ENCODE measurements around the gene SERINC5. TPM values are rescaled to one million over a fixed set of nuclear protein-coding genes. Genes with fewer than 3 reads are reported as not detected.
"Not testable (repeated sequence)": the region's sequence is repeated elsewhere in the genome, so short reads cannot be mapped to it uniquely, and the experiment has no call there.

Gene SERINC5
- polyA plus RNA-seq, 4 donors: 26.2 to 58.1 (median 53.0) TPM

- DNase-seq (ENCODE audit: low read depth in 4 of 4, low spot score in 3 of 4): no peak
Measured at GRCh38 chr5:80114860-80115259, 141.0 kb downstream of the SERINC5 start.

GRCh38 chr5:80111376-80111990 lies 144.4 kb downstream of the SERINC5 start:
- not testable (repeated sequence) for DNase-seq (ENCODE audit: low read depth in 4 of 4, low spot score in 3 of 4)

- no peak for DNase-seq (ENCODE audit: low read depth in 4 of 4, low spot score in 3 of 4)
Measured at GRCh38 chr5:80109646-80110478, 146.0 kb downstream of the SERINC5 start.

- no peak for DNase-seq (ENCODE audit: low read depth in 4 of 4, low spot score in 3 of 4)
Measured at GRCh38 chr5:80106916-80107315, 148.9 kb downstream of the SERINC5 start.

GRCh38 chr5:80105698-80106439 lies 150.0 kb downstream of the SERINC5 start:
- no peak for DNase-seq (ENCODE audit: low read depth in 4 of 4, low spot score in 3 of 4)

- DNase-seq (ENCODE audit: low read depth in 4 of 4, low spot score in 3 of 4): no peak
Measured at GRCh38 chr5:80103371-80103770, 152.5 kb downstream of the SERINC5 start.

- no peak for DNase-seq (ENCODE audit: low read depth in 4 of 4, low spot score in 3 of 4)
Measured at GRCh38 chr5:80101993-80102392, 153.9 kb downstream of the SERINC5 start.

- DNase-seq (ENCODE audit: low read depth in 4 of 4, low spot score in 3 of 4): no peak
Measured at GRCh38 chr5:80097451-80097850, 158.4 kb downstream of the SERINC5 start.

- DNase-seq (ENCODE audit: low read depth in 4 of 4, low spot score in 3 of 4): no peak
Measured at GRCh38 chr5:80094236-80094738, 161.6 kb downstream of the SERINC5 start.

GRCh38 chr5:80093796-80094195 lies 162.1 kb downstream of the SERINC5 start:
- DNase-seq (ENCODE audit: low read depth in 4 of 4, low spot score in 3 of 4): no peak

- DNase-seq (ENCODE audit: low read depth in 4 of 4, low spot score in 3 of 4): no peak
Measured at GRCh38 chr5:80092486-80093107, 163.3 kb downstream of the SERINC5 start.

GRCh38 chr5:80091792-80092192 lies 164.1 kb downstream of the SERINC5 start:
- not testable (repeated sequence) for DNase-seq (ENCODE audit: low read depth in 4 of 4, low spot score in 3 of 4)

GRCh38 chr5:80090884-80091166 lies 165.0 kb downstream of the SERINC5 start:
- DNase-seq (ENCODE audit: low read depth in 4 of 4, low spot score in 3 of 4): no peak

- peak in 1 of 4 donors; percentile 37 for DNase-seq (ENCODE audit: low read depth in 4 of 4, low spot score in 3 of 4)
Measured at GRCh38 chr5:80083101-80083890, 172.6 kb downstream of the SERINC5 start.

GRCh38 chr5:80082731-80083100 lies 173.1 kb downstream of the SERINC5 start:
- peak in 3 of 4 donors; percentile 45 to 59 (median 48) for DNase-seq (ENCODE audit: low read depth in 4 of 4, low spot score in 3 of 4)

- no peak for DNase-seq (ENCODE audit: low read depth in 4 of 4, low spot score in 3 of 4)
Measured at GRCh38 chr5:80082281-80082680, 173.6 kb downstream of the SERINC5 start.

GRCh38 chr5:80078921-80079320 lies 176.9 kb downstream of the SERINC5 start:
- no peak for DNase-seq (ENCODE audit: low read depth in 4 of 4, low spot score in 3 of 4)

- no peak for DNase-seq (ENCODE audit: low read depth in 4 of 4, low spot score in 3 of 4)
Measured at GRCh38 chr5:80077051-80077714, 178.7 kb downstream of the SERINC5 start.

GRCh38 chr5:80076131-80077050 lies 179.5 kb downstream of the SERINC5 start:
- DNase-seq (ENCODE audit: low read depth in 4 of 4, low spot score in 3 of 4): no peak

Measured in left renal pelvis (tissue), 4 donors.